HEK293 (cell line): ENCODE measurements around the gene CYB561D2.
A peak's percentile ranks its signal among the peaks of the same experiment; 100 is the strongest.

ENCODE experiments used
- CTCF ChIA-PET: fragments of 350-600 bp; formaldehyde crosslinking; extraction: SDS; loops from one replicate; lab custom pipeline; 2021; ENCODE audit warnings: antibody characterized with exemption; lab: Yijun Ruan, JAX
- POLR2A ChIA-PET: fragments of 300-600 bp; formaldehyde crosslinking; extraction: SDS; loops from one replicate; lab custom pipeline; 2020; ENCODE audit warnings: antibody characterized with exemption, inconsistent platforms; lab: Yijun Ruan, JAX
- H3K27ac ChIP-seq: fragments of 200-500 bp; sonication (Bioruptor generic); 2 replicates; pipeline ENCODE4 v1.5.1; 2014; ENCODE audit warnings: low read depth, low read length, control low read depth, inconsistent platforms; ENCODE audit errors: extremely low read depth
- H3K36me3 ChIP-seq, 2 experiments: fragments of 200-500 bp in 1 of 2; sonication (Bioruptor generic) in 1 of 2; 1 replicate in 1 of 2; 2 replicates in 1 of 2; pipeline ENCODE4 v1.5.1; 2014 to 2017; ENCODE audit warnings: inconsistent platforms in 2 of 2, low read length in 2 of 2; ENCODE audit not compliant: control insufficient read depth in 2 of 2, insufficient read depth in 1 of 2
- H3K4me1 ChIP-seq: fragments of 200-500 bp; sonication (Bioruptor generic); 2 replicates; pipeline ENCODE4 v1.5.1; 2014; ENCODE audit warnings: mild to moderate bottlenecking, low read length, inconsistent platforms; ENCODE audit not compliant: control insufficient read depth, insufficient read depth
- H3K4me3 ChIP-seq: 2 replicates; pipeline ENCODE4 v1.5.1; 2011; ENCODE audit warnings: low read depth, mild to moderate bottlenecking, control low read depth, low read length, moderate library complexity
- H3K9me3 ChIP-seq: fragments of 200-500 bp; sonication (Bioruptor generic); 2 replicates; pipeline ENCODE4 v1.5.1; 2014; ENCODE audit warnings: low read depth, low read length, inconsistent platforms; ENCODE audit not compliant: control insufficient read depth, insufficient read depth
- EGR2 ChIP-seq: fragments of 450-650 bp; formaldehyde crosslinking; IDR thresholded peaks from 2 replicates; pipeline ENCODE4 v1.5.1; 2016; ENCODE audit warnings: low read depth, missing biosample characterization, missing genetic modification characterization
- GFI1B ChIP-seq: fragments of 450-650 bp; formaldehyde crosslinking; IDR thresholded peaks from 2 replicates; pipeline ENCODE4 v1.5.1; 2016; ENCODE audit warnings: missing biosample characterization, missing genetic modification characterization
- GLIS1 ChIP-seq: fragments of 450-650 bp; formaldehyde crosslinking; IDR thresholded peaks from 2 replicates; pipeline ENCODE4 v1.5.1; 2016; ENCODE audit warnings: missing biosample characterization, missing genetic modification characterization
- KLF8 ChIP-seq: fragments of 450-650 bp; formaldehyde crosslinking; IDR thresholded peaks from 2 replicates; pipeline ENCODE4 v1.5.1; 2016; ENCODE audit warnings: missing biosample characterization, missing genetic modification characterization
- OVOL3 ChIP-seq: fragments of 450-650 bp; formaldehyde crosslinking; IDR thresholded peaks from 2 replicates; pipeline ENCODE4 v1.5.1; 2016; ENCODE audit warnings: missing biosample characterization, missing genetic modification characterization
- TRIM28 ChIP-seq: IDR thresholded peaks from 2 replicates; pipeline ENCODE4 v1.6.1; 2011; ENCODE audit warnings: low read length, control low read depth, borderline replicate concordance
- ZBTB26 ChIP-seq: fragments of 450-650 bp; formaldehyde crosslinking; optimal IDR thresholded peaks from 2 replicates; pipeline ENCODE3; 2016; ENCODE audit warnings: missing biosample characterization, mild to moderate bottlenecking, missing genetic modification characterization
- ZFHX2 ChIP-seq: fragments of 450-650 bp; formaldehyde crosslinking; conservative IDR thresholded peaks from 2 replicates; pipeline ENCODE4 v1.5.1; 2016; ENCODE audit warnings: missing biosample characterization, missing genetic modification characterization
- ZFP3 ChIP-seq: fragments of 450-650 bp; formaldehyde crosslinking; IDR thresholded peaks from 2 replicates; pipeline ENCODE4 v1.5.1; 2016; ENCODE audit warnings: low read depth, missing biosample characterization, missing genetic modification characterization
- ZNF16 ChIP-seq: fragments of 450-650 bp; formaldehyde crosslinking; IDR thresholded peaks from 2 replicates; pipeline ENCODE4 v1.5.1; 2016; ENCODE audit warnings: low read depth, missing biosample characterization, missing genetic modification characterization
- ZNF202 ChIP-seq: fragments of 450-650 bp; formaldehyde crosslinking; IDR thresholded peaks from 2 replicates; pipeline ENCODE4 v1.5.1; 2016; ENCODE audit warnings: missing biosample characterization, missing genetic modification characterization, borderline replicate concordance
- ZNF239 ChIP-seq: fragments of 450-650 bp; formaldehyde crosslinking; IDR thresholded peaks from 2 replicates; pipeline ENCODE4 v1.5.1; 2016; ENCODE audit warnings: missing biosample characterization, missing genetic modification characterization
- ZNF354C ChIP-seq: fragments of 450-650 bp; formaldehyde crosslinking; IDR thresholded peaks from 2 replicates; pipeline ENCODE4 v1.5.1; 2016; ENCODE audit warnings: missing biosample characterization, missing genetic modification characterization, low read depth, borderline replicate concordance
- ZNF670 ChIP-seq: fragments of 450-650 bp; formaldehyde crosslinking; IDR thresholded peaks from 2 replicates; pipeline ENCODE4 v1.5.1; 2016; ENCODE audit warnings: missing biosample characterization, missing genetic modification characterization, low read depth
- ZNF677 ChIP-seq: fragments of 450-650 bp; IDR thresholded peaks from 2 replicates; pipeline ENCODE4 v1.5.0; 2018; ENCODE audit warnings: missing biosample characterization, mild to moderate bottlenecking, missing genetic modification characterization, moderate library complexity
- ZNF777 ChIP-seq: fragments of 450-650 bp; formaldehyde crosslinking; IDR thresholded peaks from 2 replicates; pipeline ENCODE4 v1.5.1; 2017; ENCODE audit warnings: missing biosample characterization, missing genetic modification characterization, borderline replicate concordance
- ZNF791 ChIP-seq: fragments of 450-650 bp; formaldehyde crosslinking; IDR thresholded peaks from 2 replicates; pipeline ENCODE4 v1.5.1; 2016; ENCODE audit warnings: missing biosample characterization, missing genetic modification characterization
- TF ChIP-seq, protein P1 (sequence below): fragments of 450-650 bp; formaldehyde crosslinking; IDR thresholded peaks from 2 replicates; pipeline ENCODE4 v1.5.1; 2016; ENCODE audit warnings: missing biosample characterization, missing genetic modification characterization
- TF ChIP-seq, protein P2 (sequence below): fragments of 450-650 bp; formaldehyde crosslinking; IDR thresholded peaks from 2 replicates; pipeline ENCODE4 v1.5.1; 2016; ENCODE audit warnings: missing biosample characterization, missing genetic modification characterization

Gene CYB561D2

DNA sequence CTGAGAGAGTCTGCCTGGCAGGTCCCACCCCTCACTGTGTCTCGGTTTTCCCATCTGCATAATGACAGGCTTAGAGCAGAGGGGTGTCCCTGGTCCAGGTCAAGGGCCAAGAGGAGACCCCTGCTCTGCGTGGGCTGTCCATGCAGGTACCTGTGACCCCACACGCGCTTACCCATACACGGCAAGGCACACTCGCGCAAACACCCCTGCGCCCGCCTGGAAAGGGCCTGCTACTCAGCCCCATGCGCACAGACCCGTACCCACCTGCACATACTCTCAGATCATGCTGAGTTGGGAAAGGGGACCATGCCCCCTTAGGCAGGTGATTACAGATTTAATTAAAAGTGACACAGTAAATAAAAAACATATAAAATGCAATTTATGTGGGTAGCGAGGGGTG is 32.1 kb downstream of the CYB561D2 start:
- H3K27ac ChIP-seq, result no peak overlapping the region
- no peaks in the 10 kb centered on the region for H3K36me3 ChIP-seq
- H3K4me3 ChIP-seq, result no peak overlapping the region
- no peak for TF ChIP-seq ZNF777 (tag by site-specific recombination)
- TF ChIP-seq KLF8 (tag by site-specific recombination), result no peak
- no peak for TF ChIP-seq ZFP3 (tag by site-specific recombination)
- no peak for TF ChIP-seq GFI1B
- TF ChIP-seq TRIM28, result no peak
- no peak for TF ChIP-seq ZNF354C (tag by site-specific recombination)
- no peak for TF ChIP-seq ZBTB26 (tag by site-specific recombination)
- no peak for TF ChIP-seq ZNF670 (tag by site-specific recombination)
- no peak for TF ChIP-seq ZNF16 (tag by site-specific recombination)
- no peak for TF ChIP-seq ZNF202 (tag by site-specific recombination)
- no peak for TF ChIP-seq ZNF239
- TF ChIP-seq ZNF677 (tag by site-specific recombination), result no peak
- TF ChIP-seq, protein P1, sequence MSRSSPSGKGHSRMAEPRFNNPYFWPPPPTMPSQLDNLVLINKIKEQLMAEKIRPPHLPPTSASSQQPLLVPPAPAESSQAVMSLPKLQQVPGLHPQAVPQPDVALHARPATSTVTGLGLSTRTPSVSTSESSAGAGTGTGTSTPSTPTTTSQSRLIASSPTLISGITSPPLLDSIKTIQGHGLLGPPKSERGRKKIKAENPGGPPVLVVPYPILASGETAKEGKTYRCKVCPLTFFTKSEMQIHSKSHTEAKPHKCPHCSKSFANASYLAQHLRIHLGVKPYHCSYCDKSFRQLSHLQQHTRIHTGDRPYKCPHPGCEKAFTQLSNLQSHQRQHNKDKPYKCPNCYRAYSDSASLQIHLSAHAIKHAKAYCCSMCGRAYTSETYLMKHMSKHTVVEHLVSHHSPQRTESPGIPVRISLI (tag by site-specific recombination), result no peak
- TF ChIP-seq ZNF791 (tag by site-specific recombination), result no peak
- TF ChIP-seq OVOL3 (tag by site-specific recombination), result no peak
- TF ChIP-seq, protein P2, sequence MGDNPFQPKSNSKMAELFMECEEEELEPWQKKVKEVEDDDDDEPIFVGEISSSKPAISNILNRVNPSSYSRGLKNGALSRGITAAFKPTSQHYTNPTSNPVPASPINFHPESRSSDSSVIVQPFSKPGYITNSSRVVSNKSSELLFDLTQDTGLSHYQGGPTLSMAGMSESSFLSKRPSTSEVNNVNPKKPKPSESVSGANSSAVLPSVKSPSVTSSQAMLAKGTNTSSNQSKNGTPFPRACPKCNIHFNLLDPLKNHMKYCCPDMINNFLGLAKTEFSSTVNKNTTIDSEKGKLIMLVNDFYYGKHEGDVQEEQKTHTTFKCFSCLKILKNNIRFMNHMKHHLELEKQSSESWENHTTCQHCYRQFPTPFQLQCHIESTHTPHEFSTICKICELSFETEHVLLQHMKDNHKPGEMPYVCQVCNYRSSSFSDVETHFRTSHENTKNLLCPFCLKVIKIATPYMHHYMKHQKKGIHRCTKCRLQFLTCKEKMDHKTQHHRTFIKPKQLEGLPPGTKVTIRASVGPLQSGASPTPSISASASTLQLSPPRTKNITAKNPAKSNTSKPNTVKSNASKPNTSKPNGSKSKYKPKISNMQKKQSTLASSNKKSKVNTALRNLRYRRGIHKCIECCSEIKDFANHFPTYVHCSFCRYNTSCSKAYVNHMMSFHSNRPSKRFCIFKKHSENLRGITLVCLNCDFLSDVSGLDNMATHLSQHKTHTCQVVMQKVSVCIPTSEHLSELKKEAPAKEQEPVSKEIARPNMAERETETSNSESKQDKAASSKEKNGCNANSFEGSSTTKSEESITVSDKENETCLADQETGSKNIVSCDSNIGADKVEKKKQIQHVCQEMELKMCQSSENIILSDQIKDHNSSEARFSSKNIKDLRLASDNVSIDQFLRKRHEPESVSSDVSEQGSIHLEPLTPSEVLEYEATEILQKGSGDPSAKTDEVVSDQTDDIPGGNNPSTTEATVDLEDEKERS (tag by site-specific recombination), result no peak
- ChIA-PET POLR2A (interaction anchor here (0.5 kb wide), 1 partner anchor 204 kb away, joined by 4 read pairs; no protein-coding TSS in a partner anchor), CTCF (no interaction called here)
- H3K9me3 ChIP-seq, result no peaks in the 10 kb centered on the region
- no peaks in the 10 kb centered on the region for H3K4me1 ChIP-seq

- no peaks in the 10 kb centered on the region for H3K4me1 ChIP-seq
- no peak overlapping the region for H3K4me3 ChIP-seq
- H3K36me3 ChIP-seq, result no peaks in the 10 kb centered on the region
- H3K27ac ChIP-seq, result no peak overlapping the region
- CTCF ChIA-PET, result no interaction called here
- H3K9me3 ChIP-seq, result no peaks in the 10 kb centered on the region
- POLR2A ChIA-PET, result no interaction called here
- peak; percentile 89 for TF ChIP-seq ZFHX2 (tag by site-specific recombination)
- TF ChIP-seq ZFP3 (tag by site-specific recombination), result no peak
- no peak for TF ChIP-seq GLIS1 (tag by site-specific recombination)
- peak; percentile 78 for TF ChIP-seq EGR2 (tag by site-specific recombination)
Observed at GRCh38 chr3:50383750-50384149, 33.1 kb downstream of the CYB561D2 start.
